Small intestine (tissue), 7 donors: ENCODE data around the gene IRX2. TPM values are rescaled to one million over a fixed set of nuclear protein-coding genes. Genes with fewer than 3 reads are reported as not detected.

Source experiments
- DNase-seq, 2 donors: peaks; one replicate each; pipeline versions ENCODE4 v3.0.0 to v3.0.0-alpha.2; 2013
- FAIRE-seq: peaks from 2 replicates; lab custom pipeline; 2012; peaks lifted over from hg19 to GRCh38; lab: Jason Lieb, UNC
- H3K27ac ChIP-seq, 3 donors: one replicate each; pipeline ENCODE4 v1.5.1; 2013; ENCODE audit warnings: low read length in 2 of 3, mild to moderate bottlenecking in 2 of 3, control low read depth in 1 of 3, inconsistent platforms in 1 of 3, low read depth in 1 of 3, moderate library complexity in 1 of 3
- H3K27me3 ChIP-seq, 3 donors: one replicate each; pipeline ENCODE4 v1.6.1; 2013; ENCODE audit warnings: low read length in 3 of 3, inconsistent platforms in 1 of 3; ENCODE audit not compliant: control insufficient read depth in 3 of 3, insufficient read depth in 3 of 3
- H3K36me3 ChIP-seq, 3 donors: one replicate each; pipeline ENCODE4 v1.6.1; 2013; ENCODE audit warnings: low read length in 3 of 3, inconsistent platforms in 1 of 3, low read depth in 1 of 3, mild to moderate bottlenecking in 1 of 3, moderate library complexity in 1 of 3; ENCODE audit not compliant: control insufficient read depth in 3 of 3, insufficient read depth in 2 of 3
- H3K4me1 ChIP-seq, 3 donors: one replicate each; pipeline ENCODE4 v1.6.1; 2013; ENCODE audit warnings: low read length in 2 of 3, inconsistent platforms in 1 of 3, low read depth in 1 of 3, mild to moderate bottlenecking in 1 of 3, moderate library complexity in 1 of 3; ENCODE audit not compliant: control insufficient read depth in 3 of 3, insufficient read depth in 2 of 3
- H3K4me3 ChIP-seq, 3 donors: one replicate each; pipeline ENCODE4 v1.5.1; 2013; ENCODE audit warnings: low read length in 3 of 3, control low read depth in 1 of 3, inconsistent platforms in 1 of 3, low read depth in 1 of 3, mild to moderate bottlenecking in 1 of 3, moderate library complexity in 1 of 3
- H3K9me3 ChIP-seq, 2 donors: one replicate each; pipeline ENCODE4 v1.6.1; 2013; ENCODE audit warnings: low read depth in 1 of 2, low read length in 1 of 2; ENCODE audit not compliant: control insufficient read depth in 2 of 2, insufficient read depth in 1 of 2
- WGBS, 3 donors: extraction: QIAGEN DNeasy Blood & Tissue Kit; methylation state at CpG; one replicate each; pipeline ENCODE4 v1.1.7; 2013; 5-methylcytosine and 5-hydroxymethylcytosine counted together
- polyA plus RNA-seq, 4 donors: library from polyadenylated mRNA; stranded (reverse) in 3 of 4; unstranded in 1 of 4; fragments of 200-250 nt in 3 of 4; fragments of 120-200 nt in 1 of 4; gene quantifications; one replicate each; pipeline versions ENCODE4 v1.2.1 to v1.2.3, GENCODE V29; 2013
- donor health status: healthy with polysubstance abuse.
- donor health status: control.
- donor health status: control.
- donor health status: Bipolar disorder and iron deficiency.
- donor health status: healthy.

Gene IRX2
- polyA plus RNA-seq, 4 donors = 0.07 TPM; not detected in 3

DNA sequence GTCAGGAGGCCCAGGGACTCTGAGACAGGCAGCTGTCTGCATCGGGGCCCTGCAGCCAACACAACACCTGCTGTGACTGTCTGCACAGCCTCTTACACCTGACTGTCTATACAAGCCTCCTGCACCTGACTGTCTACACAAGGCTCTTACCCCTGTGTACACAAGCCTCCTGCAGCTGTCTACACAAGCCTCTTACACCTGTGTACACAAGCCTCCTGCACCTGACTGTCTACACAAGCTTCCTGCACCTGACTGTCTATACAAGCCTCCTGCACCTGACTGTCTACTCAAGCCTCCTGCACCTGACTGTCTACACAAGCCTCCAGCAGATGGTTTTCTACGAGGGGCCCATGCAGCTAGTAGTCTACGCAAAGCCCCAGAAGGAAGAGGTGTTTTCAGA lies 18.6 kb downstream of the IRX2 start:
- Histone ChIP-seq H3K27me3 (peaks cover 0 to 19% (median 18%) of the 10 kb centered on the region in 3 donors), H3K36me3 (no peaks in the 10 kb centered on the region), H3K4me3 (no peak overlapping the region), H3K27ac (no peak overlapping the region), H3K4me1 (no peaks in the 10 kb centered on the region), H3K9me3 (no peaks in the 10 kb centered on the region)
- 38 to 54% (median 45%) methylated on average over 3 of the region's 3 CpGs for WGBS, 3 donors
- FAIRE-seq = no peak
- DNase-seq = no peak

DNA sequence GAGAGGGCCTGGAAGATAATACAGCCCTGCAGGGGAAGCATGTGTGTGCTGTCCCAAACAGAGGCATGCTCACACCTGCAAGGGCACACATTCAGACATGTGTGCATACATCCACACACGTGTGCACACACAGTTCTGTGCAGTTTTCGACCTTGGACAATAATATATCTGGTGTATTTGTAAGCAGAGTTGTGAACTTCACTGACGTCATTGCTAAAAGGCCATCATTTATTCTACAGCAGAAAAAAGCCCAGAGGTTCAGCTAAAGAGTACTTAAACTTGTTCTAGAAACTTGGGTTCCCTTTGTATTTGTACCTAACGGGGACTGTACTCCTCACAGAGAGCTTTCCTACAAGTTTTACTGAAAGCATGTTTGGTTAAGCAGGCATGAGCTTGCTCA lies 19.5 kb downstream of the IRX2 start:
- Histone ChIP-seq H3K9me3 (no peaks in the 10 kb centered on the region), H3K27ac (no peak overlapping the region), H3K4me1 (no peaks in the 10 kb centered on the region), H3K36me3 (no peaks in the 10 kb centered on the region), H3K27me3 (peaks cover 0 to 17% (median 13%) of the 10 kb centered on the region in 3 donors), H3K4me3 (no peak overlapping the region)
- no peak for FAIRE-seq
- WGBS, 3 donors = 53 to 66% (median 62%) methylated on average over 4 of the region's 4 CpGs
- no peak for DNase-seq

DNA sequence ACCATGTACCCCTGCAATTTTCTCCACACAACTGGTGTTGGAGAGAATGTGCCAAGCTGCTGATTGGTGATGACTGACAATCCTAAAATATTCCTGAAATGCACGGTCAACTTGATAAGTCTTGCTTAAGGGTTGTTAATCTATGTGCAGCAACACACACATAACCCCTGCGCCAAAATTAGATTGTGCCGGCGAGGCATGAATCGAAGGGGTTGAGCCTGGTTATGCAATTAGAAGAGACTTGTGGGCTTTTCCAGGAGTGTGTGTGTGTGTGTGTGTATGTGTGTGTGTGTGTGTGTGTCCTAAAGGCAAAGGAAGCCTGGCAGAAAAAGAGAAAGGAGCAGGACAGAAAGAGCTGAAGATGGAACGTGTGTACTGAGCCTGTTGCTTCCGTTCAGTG lies 22.3 kb downstream of the IRX2 start:
- Histone ChIP-seq H3K27ac (no peak overlapping the region), H3K4me1 (no peaks in the 10 kb centered on the region), H3K9me3 (no peaks in the 10 kb centered on the region), H3K27me3 (peaks cover 0 to 11% (median 9%) of the 10 kb centered on the region in 3 donors), H3K4me3 (no peak overlapping the region), H3K36me3 (no peaks in the 10 kb centered on the region)
- FAIRE-seq = no peak
- no peak for DNase-seq
- WGBS, 3 donors = 75 to 80% (median 77%) methylated on average over 7 of the region's 7 CpGs

DNA sequence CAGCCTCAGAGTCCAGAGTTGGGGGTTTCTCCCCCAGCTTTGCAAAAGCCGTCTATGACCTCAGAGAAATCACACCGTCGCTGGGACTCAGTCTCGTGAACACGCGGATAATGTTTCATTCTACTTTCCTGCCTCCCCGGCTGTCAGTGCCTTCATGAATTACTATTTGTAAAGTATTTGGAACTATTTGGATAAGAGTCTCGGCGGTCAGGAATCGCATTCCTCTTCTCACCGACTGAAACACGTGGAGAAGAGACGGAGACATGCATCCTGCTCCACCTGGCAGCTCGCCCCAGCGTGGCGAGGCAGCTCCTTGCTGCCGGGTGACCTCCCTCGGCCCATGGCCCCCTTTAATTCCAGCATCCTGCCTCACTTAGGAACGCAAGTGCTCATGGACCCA lies 23.9 kb downstream of the IRX2 start:
- DNase-seq = no peak
- FAIRE-seq = no peak
- Histone ChIP-seq H3K4me3 (no peak overlapping the region), H3K4me1 (no peaks in the 10 kb centered on the region), H3K27me3 (peaks cover 0 to 9% (median 6%) of the 10 kb centered on the region in 3 donors), H3K9me3 (no peaks in the 10 kb centered on the region), H3K36me3 (no peaks in the 10 kb centered on the region), H3K27ac (no peak overlapping the region)
- WGBS, 3 donors = 50 to 58% (median 54%) methylated on average over 19 of the region's 19 CpGs

DNA sequence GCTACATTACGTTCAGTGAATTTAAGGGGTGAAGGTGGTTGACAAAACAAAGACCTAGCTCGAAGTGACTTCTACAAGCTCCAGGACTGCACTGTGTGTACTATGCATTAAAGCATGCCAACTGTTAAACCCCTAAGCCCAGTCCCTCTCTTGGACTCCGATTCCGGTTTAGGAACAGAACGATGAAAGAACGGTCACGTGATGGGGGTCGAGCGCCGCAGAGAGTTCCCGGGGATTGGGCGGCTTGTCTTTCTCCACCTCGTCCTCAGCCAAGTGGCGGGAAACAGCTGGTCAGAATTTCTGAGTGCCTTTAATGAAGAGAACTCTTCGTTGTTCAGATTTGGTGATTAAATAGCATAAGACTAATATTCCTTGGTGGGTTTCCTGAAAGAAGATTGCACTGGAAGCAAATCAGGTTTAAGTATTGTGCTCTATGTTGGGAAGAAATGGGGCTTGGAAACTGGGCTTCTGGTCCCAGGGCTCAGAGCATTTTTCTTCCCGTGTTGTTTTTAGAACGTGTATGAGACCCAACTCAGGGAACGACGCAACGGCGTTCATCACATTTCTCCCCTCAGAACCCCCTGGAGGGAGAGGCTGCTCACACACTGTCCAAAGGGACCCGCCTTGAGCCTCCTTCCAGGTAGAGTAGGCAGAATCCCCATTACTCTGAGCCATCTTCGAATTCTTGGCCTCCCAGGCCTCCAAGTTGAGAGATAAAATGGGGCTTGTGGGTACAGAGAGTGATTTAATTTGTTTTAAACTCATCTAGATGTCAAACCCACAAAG lies 25.3 kb downstream of the IRX2 start:
- DNase-seq (no peak), FAIRE-seq (no peak)
- 85 to 90% (median 88%) methylated on average over 23 of the region's 23 CpGs for WGBS, 3 donors

DNA sequence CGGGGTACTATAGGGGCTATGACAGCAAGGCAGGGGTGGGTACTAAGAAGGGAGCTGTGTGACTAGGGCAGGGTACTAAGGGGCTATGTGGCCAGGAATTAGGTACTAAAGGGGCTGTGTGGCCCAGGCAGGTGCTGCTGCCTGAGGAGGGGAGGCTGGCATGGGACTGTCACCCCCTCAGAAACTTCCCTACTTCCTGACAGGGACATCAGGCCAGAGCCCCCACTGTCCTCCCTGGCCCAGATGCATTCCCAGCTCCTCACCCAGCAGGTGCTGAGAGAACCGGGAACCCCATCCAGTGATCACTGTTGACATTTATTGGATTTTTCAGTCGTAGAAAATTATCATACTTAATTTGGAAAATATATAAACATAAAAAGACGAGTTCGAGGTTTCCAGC lies 26.6 kb downstream of the IRX2 start:
- no peaks in the 10 kb centered on the region for H3K36me3 ChIP-seq
- 77 to 81% (median 80%) methylated on average over 5 of the region's 5 CpGs for WGBS, 3 donors
- no peak for FAIRE-seq
- peaks cover 0 to 7% (median 0%) of the 10 kb centered on the region in 3 donors for H3K27me3 ChIP-seq
- no peaks in the 10 kb centered on the region for H3K9me3 ChIP-seq
- H3K4me1 ChIP-seq = no peaks in the 10 kb centered on the region
- H3K4me3 ChIP-seq = no peak overlapping the region
- DNase-seq = no peak
- no peak overlapping the region for H3K27ac ChIP-seq

More for the DNA sequence above, 25.3 kb downstream of the IRX2 start:
- H3K36me3 ChIP-seq = no peaks in the 10 kb centered on the region
- H3K4me1 ChIP-seq = no peaks in the 10 kb centered on the region
- no peak overlapping the region for H3K4me3 ChIP-seq
- H3K27me3 ChIP-seq = peaks cover 0 to 9% (median 4%) of the 10 kb centered on the region in 3 donors
- no peaks in the 10 kb centered on the region for H3K9me3 ChIP-seq
- no peak overlapping the region for H3K27ac ChIP-seq

DNA sequence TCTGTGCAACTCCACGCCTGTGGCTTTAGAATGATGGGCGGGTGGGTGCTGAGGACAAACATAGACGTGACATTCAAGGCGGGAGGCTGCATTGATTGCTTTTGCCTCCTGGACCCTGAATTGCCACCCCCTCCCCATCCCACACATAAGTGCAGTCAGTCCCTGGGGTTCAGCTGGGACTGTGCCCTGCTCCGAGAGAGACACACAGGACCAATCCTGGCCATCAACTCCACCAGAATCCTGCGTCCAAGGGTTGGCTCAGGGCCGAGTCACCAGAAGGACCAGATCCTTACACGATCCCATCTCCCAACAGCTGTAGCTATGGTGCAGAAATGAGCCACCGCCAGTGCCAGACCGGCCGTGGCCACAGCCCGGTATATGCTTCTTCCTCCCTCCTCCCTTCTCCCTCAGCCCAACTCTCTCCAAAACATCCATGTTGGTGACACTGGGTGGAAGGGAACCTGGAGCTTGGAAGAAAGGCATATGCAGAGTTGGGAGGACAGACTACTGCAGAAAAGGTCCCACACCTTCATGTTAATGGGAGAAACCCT lies 27.4 kb downstream of the IRX2 start:
- DNase-seq (no peak), FAIRE-seq (no peak)
- Histone ChIP-seq H3K27ac (no peak overlapping the region), H3K27me3 (peaks cover 0 to 7% (median 0%) of the 10 kb centered on the region in 3 donors), H3K9me3 (no peaks in the 10 kb centered on the region), H3K36me3 (no peaks in the 10 kb centered on the region), H3K4me1 (no peaks in the 10 kb centered on the region), H3K4me3 (no peak overlapping the region)
- WGBS, 3 donors = 73 to 86% (median 79%) methylated on average over 12 of the region's 12 CpGs

DNA sequence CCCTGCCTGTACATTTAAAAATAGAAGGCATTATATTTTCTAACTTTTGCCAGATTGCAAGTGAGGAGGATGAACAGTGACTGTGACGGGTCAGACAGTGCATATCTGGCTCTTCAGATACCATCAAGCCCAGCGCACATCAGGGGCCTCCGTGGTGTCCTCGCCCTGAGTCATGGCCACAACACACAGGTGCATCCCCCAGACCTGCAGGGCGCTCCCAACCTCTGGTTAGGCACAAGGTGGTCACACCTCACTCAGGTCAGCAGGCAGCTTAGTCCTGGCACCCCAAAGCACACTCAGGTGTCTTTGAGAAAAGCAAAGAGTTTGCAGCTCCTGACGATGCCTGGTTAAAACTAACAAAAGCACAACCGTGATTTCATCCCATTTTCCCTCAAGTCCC lies 28.6 kb downstream of the IRX2 start:
- no peaks in the 10 kb centered on the region for H3K4me1 ChIP-seq
- DNase-seq (no peak), FAIRE-seq (no peak)
- no peaks in the 10 kb centered on the region for H3K36me3 ChIP-seq
- H3K27ac ChIP-seq = no peak overlapping the region
- no peaks in the 10 kb centered on the region for H3K9me3 ChIP-seq
- H3K4me3 ChIP-seq = no peak overlapping the region
- peaks cover 0 to 7% (median 0%) of the 10 kb centered on the region in 3 donors for H3K27me3 ChIP-seq
- WGBS, 3 donors = 71 to 83% (median 74%) methylated on average over 7 of the region's 7 CpGs
